GM12878 (cell line): ENCODE data around the gene DMD. TPM values are rescaled to one million over a fixed set of nuclear protein-coding genes. Genes with fewer than 3 reads are reported as not detected.

Experiments used
- EGR1 ChIP-seq, 2 experiments: IDR thresholded peaks; 1 replicate in 1 of 2; 2 replicates in 1 of 2; pipeline ENCODE4 v1.6.1; 2011 to 2012; ENCODE audit warnings: low read depth in 2 of 2, low read length in 2 of 2, borderline replicate concordance in 1 of 2, mild to moderate bottlenecking in 1 of 2, moderate library complexity in 1 of 2
- EP300 ChIP-seq, 2 experiments: fragments of 150-350 bp in 1 of 2; IDR thresholded peaks; 2 replicates each; pipeline ENCODE4 v1.6.1; 2011 to 2012; ENCODE audit warnings: low read depth in 2 of 2, low read length in 2 of 2, borderline replicate concordance in 1 of 2, improper control_type of control experiment in 1 of 2, inconsistent platforms in 1 of 2; ENCODE audit not compliant: control insufficient read depth in 1 of 2
- FOS ChIP-seq: IDR thresholded peaks from 3 replicates; pipeline ENCODE4 v1.6.1; 2011; ENCODE audit warnings: borderline replicate concordance; ENCODE audit not compliant: insufficient read length; ENCODE audit errors: extremely low read depth
- MTA2 ChIP-seq: fragments of 450-650 bp; IDR thresholded peaks from 2 replicates; pipeline ENCODE4 v1.6.1; 2016; ENCODE audit warnings: low read depth, mild to moderate bottlenecking, moderate library complexity
- PAX8 ChIP-seq: fragments of 450-650 bp; IDR thresholded peaks from 2 replicates; pipeline ENCODE4 v1.6.1; 2017; ENCODE audit warnings: mild to moderate bottlenecking, moderate library complexity
- SUZ12 ChIP-seq: fragments of 200-600 bp; sonication (generic); IDR thresholded peaks from one replicate; pipeline ENCODE4 v1.6.1; 2018; ENCODE audit warnings: antibody characterized with exemption, mild to moderate bottlenecking; ENCODE audit not compliant: unreplicated experiment
- TCF12 ChIP-seq: IDR thresholded peaks from 2 replicates; pipeline ENCODE4 v1.6.1; 2011; ENCODE audit warnings: low read depth, mild to moderate bottlenecking, low read length
- TCF7 ChIP-seq: IDR thresholded peaks from 2 replicates; pipeline ENCODE4 v1.6.1; 2014; ENCODE audit warnings: antibody characterized with exemption, borderline replicate concordance
- polyA plus RNA-seq, 11 experiments: library from polyadenylated mRNA; depleted of rRNA in 4 of 11; unstranded in 6 of 11; stranded (reverse) in 5 of 11; fragments of >200 nt; fragmentation: Nextera tagmentation in 4 of 11; fragmentation: Illumina TruSeq in 1 of 11; extraction: Ambion mirVana in 4 of 11; extraction: Trizol in 1 of 11; gene quantifications; 1 replicate in 1 of 11; 2 replicates in 10 of 11; pipeline versions ENCODE4 v1.2.1 to v1.2.3, GENCODE V29; 2011 to 2016; ENCODE audit warnings: inconsistent platforms in 2 of 11, missing spikeins in 2 of 11, low read depth in 1 of 11
- total RNA-seq, 4 experiments: library from RNA; depleted of rRNA in 3 of 4; stranded (reverse); fragments of >200 nt in 3 of 4; fragmentation: Illumina TruSeq in 1 of 4; extraction: Trizol in 1 of 4; gene quantifications; 2 replicates each; pipeline versions ENCODE4 v1.2.1 to v1.2.3, GENCODE V29; 2013 to 2021
- TF ChIP-seq, protein P1 (sequence below): IDR thresholded peaks from 2 replicates; pipeline ENCODE4 v1.6.1; 2011; ENCODE audit warnings: borderline replicate concordance, low read depth, mild to moderate bottlenecking, moderate library complexity, low read length; ENCODE audit not compliant: insufficient read depth, poor library complexity, severe bottlenecking
- TF ChIP-seq, protein P2 (sequence below), 3 experiments: IDR thresholded peaks in 2 of 3; conservative IDR thresholded peaks in 1 of 3; 2 replicates each; pipeline ENCODE4 v1.5.1; 2011; ENCODE audit warnings: low read depth in 3 of 3, low read length in 3 of 3, mild to moderate bottlenecking in 3 of 3, control low read depth in 2 of 3, moderate library complexity in 2 of 3, inconsistent platforms in 1 of 3, mixed read lengths in 1 of 3; ENCODE audit not compliant: control insufficient read depth in 2 of 3, insufficient read depth in 1 of 3; ENCODE audit errors: extremely low read depth in 1 of 3
- TF ChIP-seq, protein P3 (sequence below): IDR thresholded peaks from 2 replicates; pipeline ENCODE4 v1.6.1; 2011; ENCODE audit warnings: low read depth, low read length, improper control_type of control experiment, borderline replicate concordance

The DMD gene
- total and polyA plus RNA-seq, 10 of the 15 experiments (the other 5 are each of a cell fraction or from before 2014, with no cell fraction given), result 1.4 to 24.3 (median 4.3) TPM

DNA sequence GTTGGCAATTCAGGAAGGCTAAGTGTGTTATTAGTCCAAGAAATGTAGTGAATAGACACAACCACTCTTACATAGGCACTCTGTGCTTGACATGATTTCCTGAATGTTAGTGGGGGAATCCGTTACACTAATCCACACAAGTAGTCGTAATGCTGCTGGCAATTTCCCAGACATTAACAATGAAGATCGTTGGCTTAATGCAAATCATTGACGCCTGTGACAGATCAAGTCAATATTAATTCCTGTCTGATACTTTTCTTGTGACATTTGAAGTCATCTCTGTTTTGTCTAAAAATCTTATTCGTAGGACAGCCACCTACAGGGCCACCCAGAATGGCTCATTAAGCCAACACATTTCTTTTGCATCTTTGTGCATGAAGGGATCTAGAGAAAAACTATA, 1200.4 kb downstream of the DMD start (continued):
- TF ChIP-seq, protein P1, sequence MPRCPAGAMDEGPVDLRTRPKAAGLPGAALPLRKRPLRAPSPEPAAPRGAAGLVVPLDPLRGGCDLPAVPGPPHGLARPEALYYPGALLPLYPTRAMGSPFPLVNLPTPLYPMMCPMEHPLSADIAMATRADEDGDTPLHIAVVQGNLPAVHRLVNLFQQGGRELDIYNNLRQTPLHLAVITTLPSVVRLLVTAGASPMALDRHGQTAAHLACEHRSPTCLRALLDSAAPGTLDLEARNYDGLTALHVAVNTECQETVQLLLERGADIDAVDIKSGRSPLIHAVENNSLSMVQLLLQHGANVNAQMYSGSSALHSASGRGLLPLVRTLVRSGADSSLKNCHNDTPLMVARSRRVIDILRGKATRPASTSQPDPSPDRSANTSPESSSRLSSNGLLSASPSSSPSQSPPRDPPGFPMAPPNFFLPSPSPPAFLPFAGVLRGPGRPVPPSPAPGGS, result no peak
- TF ChIP-seq, protein P2, sequence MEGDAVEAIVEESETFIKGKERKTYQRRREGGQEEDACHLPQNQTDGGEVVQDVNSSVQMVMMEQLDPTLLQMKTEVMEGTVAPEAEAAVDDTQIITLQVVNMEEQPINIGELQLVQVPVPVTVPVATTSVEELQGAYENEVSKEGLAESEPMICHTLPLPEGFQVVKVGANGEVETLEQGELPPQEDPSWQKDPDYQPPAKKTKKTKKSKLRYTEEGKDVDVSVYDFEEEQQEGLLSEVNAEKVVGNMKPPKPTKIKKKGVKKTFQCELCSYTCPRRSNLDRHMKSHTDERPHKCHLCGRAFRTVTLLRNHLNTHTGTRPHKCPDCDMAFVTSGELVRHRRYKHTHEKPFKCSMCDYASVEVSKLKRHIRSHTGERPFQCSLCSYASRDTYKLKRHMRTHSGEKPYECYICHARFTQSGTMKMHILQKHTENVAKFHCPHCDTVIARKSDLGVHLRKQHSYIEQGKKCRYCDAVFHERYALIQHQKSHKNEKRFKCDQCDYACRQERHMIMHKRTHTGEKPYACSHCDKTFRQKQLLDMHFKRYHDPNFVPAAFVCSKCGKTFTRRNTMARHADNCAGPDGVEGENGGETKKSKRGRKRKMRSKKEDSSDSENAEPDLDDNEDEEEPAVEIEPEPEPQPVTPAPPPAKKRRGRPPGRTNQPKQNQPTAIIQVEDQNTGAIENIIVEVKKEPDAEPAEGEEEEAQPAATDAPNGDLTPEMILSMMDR (IDR thresholded peaks at IDR 0.05 in 2 of 3, conservative IDR thresholded peaks at IDR 0.05 in 1 of 3; ENCODE audit: control insufficient read depth in 2 of 3, extremely low read depth in 1 of 3, insufficient read depth in 1 of 3, low read depth in 3 of 3, low read length in 3 of 3), result no peak
- TF ChIP-seq PAX8, result no peak
- TF ChIP-seq TCF7, result no peak
- TF ChIP-seq, protein P3, sequence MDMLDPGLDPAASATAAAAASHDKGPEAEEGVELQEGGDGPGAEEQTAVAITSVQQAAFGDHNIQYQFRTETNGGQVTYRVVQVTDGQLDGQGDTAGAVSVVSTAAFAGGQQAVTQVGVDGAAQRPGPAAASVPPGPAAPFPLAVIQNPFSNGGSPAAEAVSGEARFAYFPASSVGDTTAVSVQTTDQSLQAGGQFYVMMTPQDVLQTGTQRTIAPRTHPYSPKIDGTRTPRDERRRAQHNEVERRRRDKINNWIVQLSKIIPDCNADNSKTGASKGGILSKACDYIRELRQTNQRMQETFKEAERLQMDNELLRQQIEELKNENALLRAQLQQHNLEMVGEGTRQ, result no peak
- TF ChIP-seq EP300 (IDR thresholded peaks at IDR 0.05; ENCODE audit: borderline replicate concordance in 1 of 2, control insufficient read depth in 1 of 2, low read depth in 2 of 2, low read length in 2 of 2), result no peak
- TF ChIP-seq FOS, result no peak
- TF ChIP-seq TCF12, result no peak
- no peak for TF ChIP-seq SUZ12
- no peak for TF ChIP-seq MTA2
- TF ChIP-seq EGR1 (IDR thresholded peaks at IDR 0.05; ENCODE audit: borderline replicate concordance in 1 of 2, low read depth in 2 of 2, low read length in 2 of 2), result no peak
